Ramos (cell line): Measurements from ENCODE around the gene ALAD.

Source experiments
- in situ Hi-C: fragments of 300-500 bp; cut with MboI; formaldehyde crosslinking; loops from one replicate; pipeline ENCODE4 v1.14.3; 2022; ENCODE audit warnings: low sequenced_read_pairs; ENCODE audit not compliant: unreplicated experiment

The ALAD gene

GRCh38 chr9:113350937-113351336 is 50.1 kb downstream of the ALAD start:
- in situ Hi-C loops = no loop called here

- in situ Hi-C loops = no loop called here
Measured at GRCh38 chr9:113350107-113350661, 50.9 kb downstream of the ALAD start.

- in situ Hi-C loops = no loop called here
Measured at GRCh38 chr9:113349445-113350094, 51.5 kb downstream of the ALAD start, which contains the start of gene BSPRY. Gene BSPRY (plus strand): TSS chr9:113349541. CDS start chr9:113349580, 39 bp downstream.

- in situ Hi-C loops = no loop called here
Measured at GRCh38 chr9:113349066-113349444, 52.0 kb downstream of the ALAD start.

- in situ Hi-C loops = no loop called here
Measured at GRCh38 chr9:113348437-113348836, 52.6 kb downstream of the ALAD start.

GRCh38 chr9:113345671-113346070 is 55.4 kb downstream of the ALAD start:
- in situ Hi-C loops = no loop called here

GRCh38 chr9:113345190-113345589 is 55.9 kb downstream of the ALAD start:
- in situ Hi-C loops = no loop called here

- in situ Hi-C loops = no loop called here
Measured at GRCh38 chr9:113343732-113344231, 57.3 kb downstream of the ALAD start.

GRCh38 chr9:113341712-113342410 is 59.2 kb downstream of the ALAD start:
- in situ Hi-C loops = no loop called here

- in situ Hi-C loops = no loop called here
Measured at GRCh38 chr9:113340011-113340699, 60.9 kb downstream of the ALAD start, which contains the start of gene WDR31. Gene WDR31 (minus strand): TSS chr9:113340275. CDS start chr9:113332022, 8,253 bp downstream.

GRCh38 chr9:113337714-113338113 is 63.4 kb downstream of the ALAD start:
- in situ Hi-C loops = no loop called here
